Activated gamma-delta T cell treated with anti-CD3 and anti-CD28 coated beads, Interleukin-2, amount 50 U/mL, for 16 hours (primary cell): ENCODE results near the gene AMIGO3.
A peak's percentile ranks its signal among the peaks of the same experiment; 100 is the strongest.
"Not testable (repeated sequence)": the region's sequence is repeated elsewhere in the genome, so short reads cannot be mapped to it uniquely, and the experiment has no call there.

Experiments
- DNase-seq: peaks from one replicate; pipeline ENCODE4 v3.0.0-alpha.2; 2020; ENCODE audit warnings: low read depth

Gene AMIGO3

DNA sequence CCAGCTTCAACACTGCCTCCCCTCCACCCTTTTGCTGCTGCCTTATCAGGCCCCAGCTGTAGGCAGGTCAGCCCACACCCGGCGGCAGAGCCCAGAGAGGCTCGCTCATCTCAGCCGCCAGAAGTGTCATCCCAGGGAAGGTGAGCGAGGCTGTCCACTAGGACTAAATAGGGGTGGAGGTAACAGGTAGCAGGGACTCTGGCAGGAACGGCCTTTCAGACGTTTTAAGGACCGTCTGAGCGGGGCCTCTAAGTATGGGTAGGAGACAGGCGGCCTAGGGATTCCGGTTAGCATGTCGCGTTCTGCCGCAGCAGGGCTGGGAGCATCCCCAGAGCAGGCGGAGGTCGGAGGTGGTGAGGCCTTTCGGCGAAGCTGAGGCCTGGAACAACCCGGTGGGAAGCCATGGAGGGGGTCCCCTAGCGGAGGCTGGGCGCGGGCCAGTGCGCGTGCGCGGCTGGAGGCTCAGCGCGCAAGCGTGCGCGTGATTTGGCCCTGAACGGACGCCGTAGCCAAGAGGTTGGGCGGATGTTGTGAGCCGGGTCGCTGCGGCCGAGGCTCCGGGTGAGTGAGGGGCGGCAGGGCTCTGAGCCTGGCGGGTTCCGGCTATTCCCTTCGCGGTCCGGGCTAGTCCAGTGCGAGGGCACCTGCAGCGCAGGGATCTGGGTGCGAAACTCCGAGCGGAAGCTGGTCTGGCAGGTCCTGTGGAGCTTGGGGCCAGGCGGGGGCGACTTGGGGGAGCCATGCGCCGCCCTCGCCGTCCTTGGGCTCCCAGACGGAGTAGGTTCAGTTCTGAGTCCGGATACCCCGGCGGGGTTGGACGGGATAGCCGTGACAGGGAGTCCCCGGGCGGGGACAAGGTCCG is 30.2 kb downstream of the AMIGO3 start, which contains the start of the genes MST1 and RNF123:
TSS of gene MST1 (minus strand) at position 429 of the 862 bp plus-strand sequence. CDS start 783 bp downstream, outside the sequence.
TSS of gene RNF123 (plus strand) at position 512 of the 862 bp plus-strand sequence. CDS start 1,609 bp downstream, outside the sequence.
- DNase-seq = peak; percentile 87

DNA sequence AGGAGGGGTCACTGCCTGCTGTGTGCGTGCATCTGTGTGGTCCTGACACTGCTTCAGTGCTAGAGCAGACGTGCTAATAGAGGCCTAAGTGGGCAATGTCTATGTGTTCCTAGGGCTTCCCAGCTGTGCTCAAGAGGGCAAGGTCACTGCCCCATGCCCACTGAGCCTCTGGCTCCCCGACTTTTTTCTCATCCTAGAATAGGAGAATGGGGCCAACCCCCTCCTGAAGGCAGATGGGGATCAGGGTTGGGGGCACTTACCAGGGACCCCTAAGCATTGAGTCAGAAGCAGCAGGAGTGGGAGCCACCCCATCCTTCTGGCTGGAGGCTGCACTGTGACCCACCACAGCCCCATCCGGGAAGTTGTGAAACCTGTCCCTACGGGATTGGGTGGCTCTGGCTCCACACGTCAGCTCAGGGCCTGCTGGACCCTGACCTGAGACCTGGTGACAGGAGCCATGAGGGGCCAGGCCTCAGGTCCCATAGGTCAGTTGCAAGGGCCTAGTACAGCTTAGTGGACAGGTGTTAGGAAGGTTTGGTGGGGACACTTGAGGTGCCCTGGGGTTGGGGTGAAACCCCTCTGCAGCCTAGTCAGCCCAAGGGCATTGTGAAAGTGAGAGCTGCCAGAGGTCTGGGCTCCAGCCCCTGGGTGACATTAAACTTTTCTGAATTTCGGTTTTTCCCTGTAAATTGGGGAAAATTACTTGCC is 31.0 kb downstream of the AMIGO3 start:
- not testable (repeated sequence) for DNase-seq

DNA sequence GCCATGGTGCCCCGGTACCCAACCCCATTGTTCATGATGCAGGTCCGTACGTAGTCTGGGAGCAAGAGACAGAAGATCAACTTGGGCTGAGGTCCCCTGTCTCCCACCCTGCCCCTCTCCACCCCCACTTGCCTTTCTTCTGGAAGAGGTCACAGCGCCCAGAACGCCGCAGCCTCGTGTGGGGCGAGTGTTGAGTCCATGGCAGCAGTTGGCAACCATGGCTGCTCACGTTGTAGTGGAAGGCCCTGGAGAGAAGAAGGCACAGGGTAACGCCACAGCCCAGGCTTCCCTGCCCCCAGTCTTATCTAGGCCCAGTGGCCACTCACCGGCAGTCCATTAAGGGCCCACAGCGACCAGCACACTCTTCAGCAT is 32.1 kb downstream of the AMIGO3 start:
- DNase-seq = not testable (repeated sequence)

DNA sequence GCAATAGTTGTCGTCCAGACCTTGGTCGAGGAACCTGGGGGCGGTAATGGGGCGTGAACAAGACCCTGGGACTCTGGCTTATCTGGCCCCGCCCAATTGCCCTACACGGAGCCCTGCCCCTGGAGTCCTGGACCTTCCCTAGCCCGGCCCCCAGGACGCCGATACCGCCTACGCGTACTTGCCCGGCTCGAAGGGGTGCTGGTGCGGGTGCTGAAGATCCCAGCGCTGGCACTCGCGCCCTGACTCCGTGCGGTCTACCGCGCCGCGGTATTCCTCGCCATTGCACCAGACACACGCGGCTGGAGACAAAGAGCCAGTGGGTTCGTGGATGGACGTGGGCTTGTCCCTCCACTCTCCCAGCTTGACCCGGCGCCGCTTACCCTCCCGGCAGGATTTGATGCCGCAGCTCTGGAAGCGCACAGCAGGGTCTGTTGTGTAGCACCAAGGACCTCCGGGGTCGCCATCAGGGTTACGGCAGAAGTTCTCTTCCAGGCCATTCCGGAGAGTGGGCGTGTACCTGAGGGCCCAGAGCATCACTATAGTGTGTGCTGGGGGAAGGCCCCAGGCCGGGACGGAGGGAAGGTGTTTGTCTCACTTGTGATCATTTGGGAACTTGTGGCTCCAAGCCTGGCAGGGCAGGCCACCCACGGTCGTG is 32.6 kb downstream of the AMIGO3 start:
- DNase-seq = not testable (repeated sequence)

DNA sequence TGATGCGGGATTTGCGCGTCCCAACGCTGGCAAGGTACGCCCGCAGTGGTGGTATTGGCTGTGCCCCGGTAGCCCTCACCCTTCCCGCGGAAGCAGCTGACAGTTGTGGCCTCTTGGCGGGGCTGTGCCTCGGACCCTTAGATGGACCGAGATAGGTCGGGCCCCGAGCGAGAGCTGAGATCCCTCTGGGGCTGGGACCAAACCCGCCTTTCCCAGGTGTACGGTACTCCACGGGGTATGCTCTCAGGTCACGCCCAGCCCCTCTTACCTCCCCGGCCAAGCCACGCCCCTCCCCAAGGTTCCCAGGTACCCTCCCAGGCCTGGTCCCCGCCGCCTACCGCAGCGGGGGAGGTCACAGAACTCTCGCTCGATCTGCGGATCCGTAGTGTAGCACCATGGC is 33.1 kb downstream of the AMIGO3 start:
- DNase-seq = not testable (repeated sequence)

DNA sequence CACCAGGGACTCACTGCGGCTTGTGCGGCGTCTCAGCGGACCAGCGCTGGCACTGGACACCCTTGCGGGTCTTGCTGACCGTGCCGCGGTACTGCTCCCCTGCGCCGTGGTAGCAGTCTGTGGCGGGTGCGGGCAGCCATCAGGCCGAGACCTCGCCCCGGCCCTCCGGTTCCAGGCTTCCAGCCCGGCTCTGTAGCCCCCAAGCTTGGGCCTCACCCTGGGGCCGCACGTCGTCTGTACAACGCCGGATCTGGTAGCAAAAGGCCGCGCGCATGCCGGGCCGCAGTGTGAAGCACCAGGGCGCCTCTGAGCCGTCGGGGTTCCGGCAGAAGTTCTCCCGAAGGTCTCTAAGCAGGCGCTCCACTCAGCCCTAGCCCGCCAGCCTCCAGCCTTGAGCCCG is 33.6 kb downstream of the AMIGO3 start:
- not testable (repeated sequence) for DNase-seq

DNA sequence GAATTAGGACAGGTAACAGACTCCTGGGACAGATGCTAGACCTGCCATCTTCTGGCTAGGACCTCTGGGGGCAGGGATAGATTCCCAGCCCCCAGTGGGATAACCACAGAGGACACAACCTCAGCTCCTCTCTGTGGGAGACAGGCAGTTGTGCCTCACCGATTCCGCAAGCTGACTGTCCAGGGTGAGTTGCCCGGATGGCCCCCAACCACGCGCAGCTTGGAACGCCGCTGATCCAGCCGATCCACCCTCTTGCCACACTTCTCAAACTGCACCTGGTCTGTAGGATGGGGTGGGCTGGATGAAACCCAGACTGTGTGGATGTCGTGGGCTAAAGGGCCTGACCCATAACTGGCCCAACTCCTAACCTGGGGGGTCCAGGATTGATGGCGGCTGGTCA is 34.4 kb downstream of the AMIGO3 start:
- DNase-seq = not testable (repeated sequence)

DNA sequence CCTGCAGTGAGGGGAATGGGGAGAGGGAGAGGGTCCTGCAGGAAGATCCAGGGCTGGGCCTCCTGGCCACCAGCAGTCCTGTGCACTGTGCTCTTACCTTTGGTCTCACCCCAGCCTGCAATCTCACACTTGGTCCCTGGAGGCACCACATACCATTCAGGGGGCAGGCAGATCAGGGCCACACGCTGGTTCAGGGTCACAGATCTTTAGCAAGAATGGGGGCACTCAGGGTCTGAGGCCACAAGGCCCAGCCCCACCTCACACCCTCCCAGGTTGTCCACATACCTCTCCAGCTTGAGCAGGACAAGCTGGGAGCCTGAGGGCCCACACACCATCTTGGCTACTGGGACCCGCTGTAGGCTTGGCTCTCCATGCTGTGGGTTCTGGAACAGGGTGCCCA is 35.0 kb downstream of the AMIGO3 start:
- not testable (repeated sequence) for DNase-seq

DNA sequence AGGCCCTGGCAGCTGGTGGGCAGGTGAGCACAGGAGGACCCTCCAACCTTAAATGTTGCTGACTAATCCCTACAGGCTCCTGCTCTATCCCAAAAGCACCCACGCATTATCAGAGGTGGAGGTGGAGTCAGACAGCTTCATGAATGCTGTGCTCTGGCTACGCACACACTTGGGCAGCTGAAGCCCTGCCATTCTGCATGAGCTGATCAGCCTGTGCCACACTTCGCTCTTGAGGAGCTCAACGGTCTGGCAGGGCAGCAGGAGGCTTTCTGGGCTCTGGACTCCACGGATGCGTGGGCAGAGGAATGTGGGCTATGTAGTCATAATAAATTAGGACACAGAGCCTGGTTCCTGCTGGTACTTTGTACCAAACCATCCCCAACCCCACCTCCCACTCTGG is 36.3 kb downstream of the AMIGO3 start:
- no peak for DNase-seq

DNA sequence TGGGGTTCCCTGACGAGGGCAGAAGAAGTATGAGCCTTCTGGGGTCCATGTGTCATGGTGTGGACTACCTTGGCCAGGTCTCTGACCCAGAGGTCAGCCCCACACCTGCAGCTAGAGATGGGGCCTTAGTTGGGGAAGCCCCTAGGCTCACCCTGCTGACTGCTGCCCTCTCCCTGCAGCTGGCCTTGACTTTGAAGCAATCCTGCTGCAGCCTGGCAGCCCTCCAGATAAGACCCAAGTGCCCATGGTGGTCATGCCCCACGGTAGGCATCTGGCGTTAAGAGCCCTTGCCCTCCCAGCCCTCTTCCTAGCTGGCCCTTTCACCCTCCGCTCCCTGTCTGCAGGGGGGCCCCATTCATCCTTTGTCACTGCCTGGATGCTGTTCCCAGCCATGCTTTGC is 37.9 kb downstream of the AMIGO3 start:
- DNase-seq = no peak

DNA sequence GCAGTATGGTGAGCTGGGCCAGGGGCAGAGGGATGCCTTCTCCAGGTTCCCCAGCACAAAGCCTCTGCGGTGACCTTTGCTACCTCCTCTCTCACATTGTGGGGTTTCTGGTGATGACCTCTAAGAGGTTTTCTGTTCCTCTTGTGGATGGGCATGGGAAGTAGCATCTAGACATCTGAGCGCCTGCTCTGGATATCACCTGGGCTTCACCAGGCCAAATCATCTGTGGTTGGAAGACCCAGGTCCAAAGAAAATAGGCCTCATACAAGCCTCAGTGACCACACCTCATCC is 38.3 kb downstream of the AMIGO3 start:
- no peak for DNase-seq

DNA sequence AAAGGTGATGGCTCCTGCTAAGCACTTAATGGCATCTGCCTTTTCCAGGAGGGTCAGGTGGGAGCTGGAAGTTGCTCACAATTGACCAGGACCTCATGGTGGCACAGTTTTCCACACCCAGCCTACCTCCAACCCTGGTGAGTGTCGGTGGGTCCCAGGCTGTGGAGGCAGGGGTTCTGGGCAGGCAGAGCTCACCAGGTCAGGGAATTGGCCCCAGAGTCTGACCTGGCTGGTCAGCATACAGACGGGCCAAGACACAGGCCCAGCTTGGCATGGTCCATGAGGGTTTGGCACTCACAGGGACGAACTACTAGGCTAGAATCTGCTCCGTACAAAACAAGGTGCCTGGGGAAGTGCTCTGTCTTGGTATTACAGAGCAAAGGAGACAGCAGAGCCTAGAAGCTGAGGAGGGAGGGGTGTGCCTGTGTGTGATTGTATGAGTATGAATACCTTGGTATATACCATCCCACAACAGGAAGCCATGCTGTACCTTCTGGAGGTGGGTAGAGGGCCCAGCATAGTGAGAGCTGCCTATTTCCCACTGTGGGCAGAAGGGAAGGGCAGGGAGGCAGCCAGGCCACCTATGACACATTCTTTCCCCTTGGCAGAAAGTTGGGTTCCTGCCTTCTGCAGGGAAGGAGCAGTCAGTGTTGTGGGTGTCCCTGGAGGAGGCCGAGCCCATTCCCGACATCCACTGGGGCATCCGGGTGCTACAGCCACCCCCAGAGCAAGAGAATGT is 38.8 kb downstream of the AMIGO3 start:
- no peak for DNase-seq

DNA sequence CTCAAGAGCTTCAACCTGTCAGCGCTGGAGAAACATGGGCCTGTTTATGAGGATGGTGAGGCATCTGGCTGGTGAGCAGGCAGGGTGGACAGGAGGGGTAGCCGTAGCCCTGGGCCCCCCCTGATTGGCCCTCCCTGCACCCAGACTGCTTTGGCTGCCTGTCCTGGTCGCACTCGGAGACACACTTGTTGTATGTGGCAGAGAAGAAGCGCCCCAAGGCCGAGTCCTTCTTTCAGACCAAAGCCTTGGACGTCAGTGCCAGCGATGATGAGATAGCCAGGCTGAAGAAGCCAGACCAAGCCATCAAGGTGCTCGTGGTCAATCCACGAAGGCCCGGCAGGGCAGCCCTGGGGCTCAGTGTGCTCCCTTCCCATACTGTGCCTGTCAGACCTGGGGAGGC is 43.6 kb downstream of the AMIGO3 start:
- no peak for DNase-seq

DNA sequence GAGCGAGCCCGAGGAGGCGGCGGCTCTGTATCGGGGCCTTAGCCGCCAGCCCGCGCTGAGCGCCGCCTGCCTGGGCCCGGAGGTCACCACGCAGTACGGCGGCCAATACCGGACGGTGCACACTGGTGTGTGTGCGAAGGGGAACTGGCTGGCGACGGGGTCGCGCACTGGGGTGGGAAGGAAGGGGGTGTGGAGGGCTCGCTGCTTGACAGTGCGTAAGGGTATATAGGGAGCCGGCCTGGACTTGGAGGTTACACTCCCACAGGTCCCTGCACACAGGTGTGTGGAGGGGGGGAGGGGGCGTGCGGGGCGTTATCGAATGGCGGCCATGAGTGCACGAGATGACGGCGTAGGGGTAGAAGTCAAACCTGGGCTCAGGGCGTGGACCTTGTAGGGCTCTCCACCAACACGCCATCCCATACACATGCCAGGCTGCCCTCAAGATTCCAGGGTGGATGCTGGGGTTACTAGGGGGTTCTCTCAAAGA is 44.9 kb downstream of the AMIGO3 start:
- DNase-seq = no peak

DNA sequence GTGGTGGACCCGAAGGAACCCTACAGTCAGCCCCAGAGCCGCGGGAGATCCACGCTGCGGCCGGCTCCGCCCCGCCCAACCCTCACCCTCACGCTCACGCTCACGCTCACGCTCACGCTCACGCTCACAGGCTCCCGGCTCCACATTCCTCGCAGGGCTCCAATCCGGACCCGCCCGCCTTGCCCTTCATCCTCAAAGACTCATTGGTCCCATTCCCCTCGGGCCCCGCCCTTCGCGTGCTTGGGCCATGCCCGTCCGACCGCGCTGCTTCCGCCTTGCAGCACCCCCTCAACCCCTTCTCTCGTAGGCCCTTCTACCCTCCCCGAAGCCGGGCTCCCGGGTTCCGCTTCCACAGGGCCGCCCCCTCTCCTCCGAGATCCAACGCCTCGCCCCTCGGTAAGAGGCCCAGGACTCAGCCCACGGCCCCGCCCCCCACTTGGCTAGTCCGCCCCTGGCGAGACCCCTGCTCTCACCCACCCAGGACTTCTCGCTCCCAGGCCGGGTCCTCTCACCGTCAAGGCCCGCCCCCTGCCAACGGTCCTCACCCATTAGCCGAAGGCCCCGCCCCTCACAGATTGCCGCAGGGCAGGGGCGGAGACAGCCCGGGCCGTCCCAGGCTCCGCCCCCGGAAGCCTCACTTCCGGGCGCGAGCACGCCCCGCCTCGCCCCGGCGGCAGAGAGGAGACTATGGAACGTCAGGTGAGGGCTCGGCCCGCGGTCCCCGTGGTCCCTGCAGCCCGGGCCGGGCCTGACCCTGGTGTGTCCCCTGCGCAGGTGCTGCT is 45.6 kb downstream of the AMIGO3 start, which contains the start of gene APEH:
TSS of gene APEH (plus strand) at position 637 of the 782 bp plus-strand sequence. CDS start at position 688, 51 bp downstream.
- peak; percentile 97 for DNase-seq

DNA sequence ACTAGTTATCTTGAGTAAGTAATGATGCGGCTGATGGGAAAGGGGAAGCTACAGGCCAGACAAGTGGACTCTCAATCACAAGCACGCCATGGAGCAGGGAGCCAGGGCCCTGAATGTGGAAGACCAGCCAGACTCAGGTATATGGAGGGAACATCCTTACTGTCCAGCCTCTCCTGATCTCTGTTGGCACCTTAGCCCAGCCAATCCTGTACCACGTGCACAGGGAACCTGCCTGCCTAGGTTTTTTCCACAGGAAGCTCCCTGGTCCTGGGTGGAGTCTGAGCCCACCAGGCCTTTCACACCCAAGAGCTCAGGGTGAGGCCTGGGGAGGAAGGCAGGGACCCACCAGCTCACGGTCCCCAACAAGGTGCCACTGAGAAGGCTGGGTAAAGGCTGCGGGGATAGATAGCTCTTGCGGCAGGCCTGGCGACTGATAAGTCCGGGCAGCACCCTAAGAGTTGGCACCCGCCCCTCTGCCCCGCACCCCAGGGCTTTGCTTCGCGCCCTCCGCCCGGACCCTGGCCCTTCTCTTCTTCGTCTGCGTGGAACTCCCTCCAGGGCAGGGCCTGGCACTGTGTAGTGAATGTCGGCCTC is 46.3 kb downstream of the AMIGO3 start:
- DNase-seq = no peak

DNA sequence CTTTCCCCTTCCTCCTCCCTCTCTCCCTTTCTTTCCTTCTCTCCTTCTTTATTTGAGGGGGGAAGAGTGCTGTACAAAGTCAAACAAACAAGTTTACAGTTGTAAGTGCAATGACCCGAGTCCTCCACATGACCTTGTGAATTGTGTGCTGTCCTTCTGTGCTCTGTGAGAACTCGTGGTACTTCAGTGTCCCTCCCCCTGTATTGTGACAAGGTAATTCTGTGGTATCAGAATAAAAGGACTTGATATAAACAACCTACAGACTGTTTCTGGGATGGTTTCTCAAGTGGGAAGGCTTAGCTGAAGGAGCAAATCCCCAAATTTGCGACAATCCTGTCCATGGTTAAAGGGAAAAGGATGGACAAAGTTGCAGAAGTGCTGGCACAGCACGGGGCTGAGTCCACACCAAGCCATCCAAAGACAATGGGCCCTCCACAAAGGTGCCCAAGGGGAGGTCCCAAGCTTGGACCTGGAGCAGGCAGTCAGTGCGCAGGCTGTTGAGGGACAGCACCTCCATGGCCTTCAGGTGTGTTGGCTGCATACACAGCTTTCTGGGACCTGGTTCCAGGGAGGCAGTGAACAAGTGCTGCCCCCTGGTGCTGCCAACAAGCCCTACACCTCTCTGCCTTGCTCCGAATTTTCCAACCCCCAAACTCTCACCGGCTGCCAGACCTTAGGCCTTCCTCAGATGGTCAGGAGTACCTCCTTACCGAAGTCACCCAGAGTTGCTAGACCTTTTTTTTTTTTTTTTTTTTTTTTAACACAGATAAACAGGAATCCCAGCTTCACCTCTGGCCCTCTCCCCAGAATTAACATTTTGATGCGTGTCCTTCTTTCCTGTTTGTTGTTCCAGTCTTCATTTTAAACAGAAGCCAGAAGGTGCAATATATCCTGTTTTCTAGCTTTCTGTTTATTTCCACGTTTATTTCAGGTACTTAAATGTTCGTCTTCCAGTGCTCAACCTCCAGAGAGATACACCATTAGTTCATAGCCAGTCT is 47.9 kb downstream of the AMIGO3 start:
- peak; percentile 59 for DNase-seq

DNA sequence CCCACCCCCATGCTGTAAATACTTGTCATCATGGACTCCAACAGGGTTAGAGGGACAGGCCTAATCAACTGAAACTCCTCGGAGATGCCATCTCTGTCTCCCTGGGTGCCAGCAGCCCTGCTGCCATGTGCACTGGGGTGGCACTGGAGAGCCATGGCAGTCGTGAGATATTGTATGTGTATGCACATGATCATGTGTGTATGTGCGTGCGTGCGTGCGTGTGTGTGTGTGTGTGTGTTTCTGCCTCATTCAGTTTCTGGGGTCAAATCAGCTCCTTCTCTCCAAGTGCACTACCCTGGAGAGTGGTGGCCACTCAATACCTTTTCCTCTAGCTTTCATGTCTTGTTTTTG is 48.6 kb downstream of the AMIGO3 start:
- DNase-seq = no peak

DNA sequence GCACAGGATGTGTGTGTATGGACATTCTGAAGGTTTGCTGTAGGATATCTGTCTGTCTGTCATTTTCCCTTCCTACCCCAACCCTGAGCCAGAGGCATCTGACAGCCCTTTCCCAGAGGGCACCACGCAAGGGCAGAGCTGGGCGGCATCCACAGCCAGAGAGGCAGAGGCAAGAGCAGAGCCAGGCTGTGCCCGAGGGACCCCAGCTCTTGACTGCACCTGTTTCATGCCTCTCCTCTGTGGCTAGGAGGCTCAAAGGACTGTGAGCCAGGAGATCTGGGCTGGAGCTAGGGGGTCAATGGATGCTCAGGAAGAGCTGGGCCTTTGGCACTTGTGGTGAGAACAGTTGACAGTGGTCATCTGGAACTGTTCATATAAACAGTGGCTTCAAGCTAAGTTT is 50.1 kb downstream of the AMIGO3 start:
- DNase-seq = no peak
